ENCODE data around the gene B3GNT9. TPM values are rescaled to one million over a fixed set of nuclear protein-coding genes. Genes with fewer than 3 reads are reported as not detected.

B3GNT9 gene
- total RNA-seq, 1 experiment from 2014 or later, result 3.8 TPM

DNA sequence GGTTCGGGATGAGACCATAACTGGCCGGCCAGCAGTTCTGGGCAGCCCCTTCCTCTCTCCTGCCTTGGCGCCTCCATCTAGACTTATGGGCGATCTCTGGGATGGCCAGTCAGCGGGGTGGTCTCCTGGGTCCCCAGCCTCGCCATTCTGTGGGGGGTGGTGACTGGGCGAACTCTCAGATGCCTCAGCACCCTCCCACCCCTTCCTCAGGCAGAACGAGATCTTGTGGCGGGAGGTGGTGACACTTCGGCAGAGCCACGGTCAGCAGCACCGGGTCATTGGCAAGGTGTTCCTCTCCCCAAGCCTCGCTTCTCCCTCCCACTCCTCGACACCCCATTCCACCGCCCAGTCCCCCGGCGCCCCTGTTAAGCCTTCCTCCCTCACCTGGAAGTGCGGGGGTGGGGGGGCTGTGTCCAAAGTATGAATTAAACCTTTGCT lies 15.3 kb upstream of the B3GNT9 start:
- Histone ChIP-seq H2AFZ (ENCODE audit: low read depth, low read length, poor library complexity, severe bottlenecking) (no peak overlapping the region), H3K4me3 (replicated peaks in 1 of 2; ENCODE audit: low read depth in 1 of 2, low read length in 2 of 2) (no peak overlapping the region), H3K9ac (ENCODE audit: low read length) (no peak overlapping the region), H3K9me3 (ENCODE audit: control insufficient read depth in 1 of 2, insufficient read depth in 1 of 2, low read depth in 1 of 2, low read length in 2 of 2) (no peaks in the 10 kb centered on the region), H4K20me1 (ENCODE audit: insufficient read depth) (no peaks in the 10 kb centered on the region), H3K79me2 (ENCODE audit: insufficient read depth, low read length) (peaks cover 3% of the 10 kb centered on the region; the same call in 1 of the 2 replicates), H3K4me1 (ENCODE audit: control insufficient read depth in 1 of 2, insufficient read depth in 2 of 2, low read length in 2 of 2) (peaks cover 32 to 40% of the 10 kb centered on the region in 2 experiments), H3K36me3 (ENCODE audit: control insufficient read depth in 1 of 2, insufficient read depth in 2 of 2, low read length in 2 of 2) (no peaks in the 10 kb centered on the region), H3K4me2 (ENCODE audit: low read length) (no peak overlapping the region), H3K27ac (ENCODE audit: low read depth, low read length) (no peak overlapping the region), H3K9me2 (ENCODE audit: insufficient read depth) (no peaks in the 10 kb centered on the region), H3K27me3 (ENCODE audit: insufficient read depth, low read length) (no peaks in the 10 kb centered on the region)
- TF ChIP-seq SIN3A (IDR thresholded peaks at IDR 0.05; ENCODE audit: low read depth), result no peak
- TF ChIP-seq ZFX (IDR thresholded peaks at IDR 0.05), result no peak
- TF ChIP-seq EGR1 (IDR thresholded peaks at IDR 0.05; ENCODE audit: low read depth), result no peak
- no peak for TF ChIP-seq EZH2phosphoT487 (IDR thresholded peaks at IDR 0.05; ENCODE audit: borderline replicate concordance)
- TF ChIP-seq ELF1 (IDR thresholded peaks at IDR 0.05; ENCODE audit: borderline replicate concordance, low read depth), result no peak
- TF ChIP-seq YY1 (IDR thresholded peaks at IDR 0.05; ENCODE audit: extremely low read depth, insufficient replicate concordance, low read depth, low read length), result no peak
- no peak for TF ChIP-seq POLR2A (IDR thresholded peaks at IDR 0.05; ENCODE audit: borderline replicate concordance, extremely low read depth, insufficient read depth, insufficient read length)
- no peak for TF ChIP-seq RAD21 (IDR thresholded peaks at IDR 0.05; ENCODE audit: low read depth)
- no peak for TF ChIP-seq TCF7L2 (IDR thresholded peaks at IDR 0.05; ENCODE audit: borderline replicate concordance, extremely low read depth, insufficient read depth, insufficient read length)
- no peak for TF ChIP-seq CEBPB (IDR thresholded peaks at IDR 0.05; ENCODE audit: low read depth)
- DNase-seq (ENCODE audit: low read depth, low spot score) (no peak), ATAC-seq (no peak)
- BruUV-seq (replicated peaks), result no TSS peak
- ChIA-PET RAD21 (ENCODE audit: low non-redundant PET in 1 of 2, low total read pairs in 2 of 2, uncharacterized antibody in 2 of 2, unreplicated experiment in 2 of 2) (no interaction called here), CTCF (interaction anchor here (0.8 to 5.6 kb wide), 2 partner anchors 7 to 148 kb away, joined by 3 to 52 read pairs; partner anchors contain the start of genes FBXL8 and TRADD), POLR2A (no interaction called here)
- intact Hi-C loops (cut with micrococcal nuclease), result no loop called here

Measured in HCT116 (cell line).